H1 (cell line): ENCODE data around the gene ANKRD17. TPM values are rescaled to one million over a fixed set of nuclear protein-coding genes. Genes with fewer than 3 reads are reported as not detected.

Experiments
- CTCF ChIA-PET: fragments of 300-600 bp; sonication (Branson Sonifier 250); formaldehyde crosslinking; loops from one replicate; lab custom pipeline; 2021; ENCODE audit not compliant: partially characterized antibody; lab: Charles Lee
- POLR2A ChIA-PET: fragments of 300-600 bp; sonication (Branson Sonifier 250); formaldehyde crosslinking; loops from one replicate; lab custom pipeline; 2021; ENCODE audit warnings: inconsistent platforms; ENCODE audit not compliant: partially characterized antibody; lab: Charles Lee
- DNase-seq, 2 experiments: peaks; one replicate each; pipeline versions ENCODE4 v3.0.0 to v3.0.0-alpha.2; 2010 to 2022; ENCODE audit warnings: low spot score in 2 of 2, low read depth in 1 of 2, mixed read lengths in 1 of 2
- FAIRE-seq: peaks from 2 replicates; lab custom pipeline; 2011; peaks lifted over from hg19 to GRCh38; lab: Jason Lieb, UNC
- H2AFZ ChIP-seq: 2 replicates; pipeline ENCODE4 v1.8.1; 2012; ENCODE audit warnings: low read length, inconsistent platforms
- H2AK5ac ChIP-seq: 2 replicates; pipeline ENCODE4 v1.6.1; 2013; ENCODE audit warnings: low read depth, low read length
- H2BK120ac ChIP-seq: replicated peaks from 2 replicates; pipeline ENCODE3; 2013; ENCODE audit warnings: low read depth, low read length, inconsistent platforms
- H2BK12ac ChIP-seq: 2 replicates; pipeline ENCODE4 v1.6.1; 2013; ENCODE audit warnings: low read depth, low read length
- H2BK15ac ChIP-seq: 2 replicates; pipeline ENCODE4 v1.6.1; 2013; ENCODE audit warnings: low read length
- H2BK20ac ChIP-seq: 2 replicates; pipeline ENCODE4 v1.6.1; 2013; ENCODE audit warnings: low read length
- H2BK5ac ChIP-seq: 2 replicates; pipeline ENCODE4 v1.6.1; 2013; ENCODE audit warnings: low read depth, low read length
- H3K14ac ChIP-seq: 2 replicates; pipeline ENCODE4 v1.6.1; 2013; ENCODE audit warnings: inconsistent platforms; ENCODE audit not compliant: insufficient read length
- H3K18ac ChIP-seq: 2 replicates; pipeline ENCODE4 v1.6.1; 2013; ENCODE audit warnings: low read length; ENCODE audit errors: extremely low read depth
- H3K23ac ChIP-seq: 2 replicates; pipeline ENCODE4 v1.6.1; 2013; ENCODE audit warnings: inconsistent platforms; ENCODE audit not compliant: insufficient read length
- H3K23me2 ChIP-seq: 2 replicates; pipeline ENCODE4 v1.6.1; 2013; ENCODE audit warnings: low read depth, low read length
- H3K27ac ChIP-seq: 2 replicates; pipeline ENCODE4 v1.6.1; 2011; ENCODE audit warnings: low read depth, low read length, inconsistent platforms
- H3K27me3 ChIP-seq, 4 experiments: replicated peaks in 1 of 4; 1 replicate in 1 of 4; 2 replicates in 3 of 4; pipeline versions ENCODE4 v1.6.1 to v1.8.1; 2011 to 2013; ENCODE audit warnings: low read length in 3 of 4, mild to moderate bottlenecking in 3 of 4, inconsistent platforms in 2 of 4, mixed read lengths in 2 of 4, moderate library complexity in 1 of 4; ENCODE audit not compliant: control insufficient read depth in 3 of 4, insufficient read depth in 3 of 4; ENCODE audit errors: extremely low read depth in 1 of 4
- H3K36me3 ChIP-seq, 4 experiments: 2 replicates each; pipeline versions ENCODE4 v1.6.1 to v1.8.1; 2011 to 2013; ENCODE audit warnings: mild to moderate bottlenecking in 4 of 4, low read length in 3 of 4, moderate library complexity in 2 of 4, control low read depth in 1 of 4, inconsistent platforms in 1 of 4; ENCODE audit not compliant: insufficient read depth in 4 of 4, control insufficient read depth in 2 of 4
- H3K4ac ChIP-seq: replicated peaks from 2 replicates; pipeline ENCODE3; 2013; ENCODE audit warnings: low read length, low read depth, mixed read lengths, inconsistent platforms; ENCODE audit not compliant: insufficient read length
- H3K4me1 ChIP-seq, 4 experiments: replicated peaks in 1 of 4; 1 replicate in 1 of 4; 2 replicates in 3 of 4; pipeline versions ENCODE4 v1.6.1 to v1.8.1; 2011 to 2013; ENCODE audit warnings: low read length in 3 of 4, inconsistent platforms in 2 of 4, mixed read lengths in 1 of 4; ENCODE audit not compliant: insufficient read depth in 4 of 4, control insufficient read depth in 3 of 4
- H3K4me2 ChIP-seq, 2 experiments: 2 replicates each; pipeline versions ENCODE4 v1.6.1 to v1.8.1; 2011 to 2013; ENCODE audit warnings: low read depth in 2 of 2, low read length in 2 of 2, control low read depth in 1 of 2, inconsistent platforms in 1 of 2, mild to moderate bottlenecking in 1 of 2; ENCODE audit not compliant: insufficient read depth in 1 of 2
- H3K4me3 ChIP-seq, 4 experiments: fragments of 200-600, 300-600 bp in 1 of 4; sonication (generic), shearing (Covaris generic), sonication (Bioruptor Twin) in 1 of 4; 2 replicates each; pipeline versions ENCODE4 v1.5.1 to v1.8.1; 2011 to 2016; ENCODE audit warnings: low read length in 4 of 4, low read depth in 3 of 4, control low read depth in 2 of 4, inconsistent platforms in 2 of 4, mild to moderate bottlenecking in 2 of 4, mixed read lengths in 1 of 4, moderate library complexity in 1 of 4; ENCODE audit not compliant: insufficient read depth in 2 of 4; ENCODE audit errors: extremely low read depth in 1 of 4
- H3K56ac ChIP-seq: replicated peaks from 2 replicates; pipeline ENCODE3; 2013; ENCODE audit warnings: low read depth, mild to moderate bottlenecking, mixed read lengths, low read length, inconsistent platforms; ENCODE audit not compliant: insufficient read length
- H3K79me1 ChIP-seq: 2 replicates; pipeline ENCODE4 v1.6.1; 2013; ENCODE audit warnings: low read depth, low read length, control low read depth
- H3K79me2 ChIP-seq, 2 experiments: 2 replicates each; pipeline versions ENCODE4 v1.6.1 to v1.8.1; 2012 to 2013; ENCODE audit warnings: low read length in 2 of 2, mild to moderate bottlenecking in 2 of 2, inconsistent platforms in 1 of 2; ENCODE audit not compliant: insufficient read depth in 2 of 2, control insufficient read depth in 1 of 2
- H3K9ac ChIP-seq, 4 experiments: replicated peaks in 1 of 4; 1 replicate in 1 of 4; 2 replicates in 3 of 4; pipeline versions ENCODE4 v1.6.1 to v1.8.1; 2011 to 2013; ENCODE audit warnings: low read depth in 3 of 4, low read length in 3 of 4, control low read depth in 2 of 4, mild to moderate bottlenecking in 2 of 4, moderate library complexity in 2 of 4, inconsistent platforms in 1 of 4; ENCODE audit errors: extremely low read depth in 1 of 4
- H3K9me3 ChIP-seq, 2 experiments: 2 replicates each; pipeline versions ENCODE4 v1.6.1 to v1.8.1; 2012 to 2013; ENCODE audit warnings: mild to moderate bottlenecking in 2 of 2, moderate library complexity in 2 of 2, control low read depth in 1 of 2, inconsistent platforms in 1 of 2, low read depth in 1 of 2, low read length in 1 of 2, mixed read lengths in 1 of 2; ENCODE audit not compliant: insufficient read depth in 2 of 2
- H4K20me1 ChIP-seq, 2 experiments: replicated peaks in 1 of 2; 2 replicates each; pipeline versions ENCODE3 to v1.8.1; 2011 to 2013; ENCODE audit warnings: inconsistent platforms in 2 of 2, low read length in 2 of 2, mild to moderate bottlenecking in 1 of 2; ENCODE audit not compliant: insufficient read depth in 2 of 2, control insufficient read depth in 1 of 2
- H4K5ac ChIP-seq: 2 replicates; pipeline ENCODE4 v1.6.1; 2013; ENCODE audit warnings: low read length, low read depth, mixed read lengths, inconsistent platforms; ENCODE audit not compliant: insufficient read length
- H4K8ac ChIP-seq: 2 replicates; pipeline ENCODE4 v1.8.0; 2013; ENCODE audit warnings: mild to moderate bottlenecking, moderate library complexity, low read length, inconsistent platforms; ENCODE audit not compliant: insufficient read depth; ENCODE audit errors: extremely low read depth
- H4K91ac ChIP-seq: replicated peaks from 2 replicates; pipeline ENCODE3; 2013; ENCODE audit warnings: low read length, mixed read lengths, inconsistent platforms; ENCODE audit not compliant: insufficient read length
- ATF3 ChIP-seq: IDR thresholded peaks from 2 replicates; pipeline ENCODE4 v1.6.1; 2011; ENCODE audit warnings: low read depth, mild to moderate bottlenecking, low read length; ENCODE audit not compliant: insufficient read depth
- BACH1 ChIP-seq: IDR thresholded peaks from 2 replicates; pipeline ENCODE4 v1.6.1; 2012; ENCODE audit warnings: low read length, improper control_type of control experiment
- BCL11A ChIP-seq, 2 experiments: IDR thresholded peaks; one replicate each; pipeline ENCODE4 v1.6.1; 2011; ENCODE audit warnings: low read depth in 2 of 2, low read length in 2 of 2, mild to moderate bottlenecking in 2 of 2
- CTBP2 ChIP-seq: IDR thresholded peaks from 2 replicates; pipeline ENCODE4 v1.7.0; 2011; ENCODE audit warnings: borderline replicate concordance, mild to moderate bottlenecking, moderate library complexity, mixed read lengths, low read length; ENCODE audit not compliant: insufficient read depth, insufficient read length
- E2F6 ChIP-seq: IDR thresholded peaks from 2 replicates; pipeline ENCODE4 v1.6.1; 2012; ENCODE audit warnings: inconsistent platforms
- JUN ChIP-seq: IDR thresholded peaks from 2 replicates; pipeline ENCODE4 v1.6.1; 2011; ENCODE audit warnings: low read depth, mild to moderate bottlenecking, improper control_type of control experiment, low read length
- KDM4A ChIP-seq: IDR thresholded peaks from one replicate; pipeline ENCODE4 v1.7.1; 2012; ENCODE audit warnings: low read depth, mild to moderate bottlenecking, moderate library complexity, low read length, inconsistent platforms; ENCODE audit not compliant: severe bottlenecking
- KDM5A ChIP-seq: fragments of 200-600 bp; IDR thresholded peaks from 2 replicates; pipeline ENCODE4 v1.7.1; 2012; ENCODE audit warnings: mild to moderate bottlenecking, low read length, inconsistent platforms, mixed read lengths
- MAFK ChIP-seq: IDR thresholded peaks from 2 replicates; pipeline ENCODE4 v1.6.1; 2012; ENCODE audit warnings: low read depth, mild to moderate bottlenecking, improper control_type of control experiment, low read length
- POLR2AphosphoS5 ChIP-seq: IDR thresholded peaks from 2 replicates; pipeline ENCODE4 v1.6.1; 2011; ENCODE audit warnings: low read depth, low read length
- RXRA ChIP-seq: IDR thresholded peaks from 2 replicates; pipeline ENCODE4 v1.6.1; 2011; ENCODE audit warnings: low read depth, mild to moderate bottlenecking, low read length, moderate library complexity; ENCODE audit not compliant: insufficient read depth
- SIRT6 ChIP-seq: IDR thresholded peaks from one replicate; pipeline ENCODE4 v1.7.1; 2012; ENCODE audit warnings: low read length, inconsistent platforms
- SP1 ChIP-seq: IDR thresholded peaks from 2 replicates; pipeline ENCODE4 v1.6.1; 2011; ENCODE audit warnings: low read depth, low read length
- SP4 ChIP-seq: IDR thresholded peaks from 2 replicates; pipeline ENCODE4 v1.6.1; 2012; ENCODE audit warnings: low read length, inconsistent platforms
- WGBS, 2 experiments: shearing (Covaris generic) in 1 of 2; methylation state at CpG; one replicate each; pipeline versions ENCODE4 v1.1.6 to v1.1.7; 2013 to 2015; ENCODE audit warnings: low lambda C conversion rate in 2 of 2, mixed read lengths in 2 of 2, inconsistent platforms in 1 of 2, low coverage in 1 of 2, missing lambda C conversion rate in 1 of 2; ENCODE audit not compliant: insufficient replicate concordance in 2 of 2, insufficient coverage in 1 of 2, insufficient read length in 1 of 2; ENCODE audit errors: extremely low coverage in 1 of 2, missing lambda C conversion rate in 1 of 2; 5-methylcytosine and 5-hydroxymethylcytosine counted together
- polyA plus RNA-seq, 7 experiments: library from polyadenylated mRNA; depleted of rRNA in 3 of 7; stranded (reverse) in 5 of 7; unstranded in 2 of 7; fragments of >200 nt in 5 of 7; fragments of 200-250 nt in 2 of 7; gene quantifications; 1 replicate in 5 of 7; 2 replicates in 1 of 7; 4 replicates in 1 of 7; pipeline versions ENCODE4 v1.2.1 to v1.2.3, GENCODE V29; 2011 to 2013; ENCODE audit warnings: missing spikeins in 2 of 7, mixed read lengths in 2 of 7
- total RNA-seq: library from RNA; stranded (reverse); fragmentation: NEBNext Ultra II Directional; extraction: Animal tissue kit (Norgen Biotek cat#: 25700); gene quantifications from 2 replicates; pipeline ENCODE4 v1.2.1, GENCODE V29; 2021

ANKRD17 gene
- total and polyA plus RNA-seq, 2 of the 8 experiments (the other 6 are each of a cell fraction or from before 2014, with no cell fraction given): 42.4 to 93.7 TPM

DNA sequence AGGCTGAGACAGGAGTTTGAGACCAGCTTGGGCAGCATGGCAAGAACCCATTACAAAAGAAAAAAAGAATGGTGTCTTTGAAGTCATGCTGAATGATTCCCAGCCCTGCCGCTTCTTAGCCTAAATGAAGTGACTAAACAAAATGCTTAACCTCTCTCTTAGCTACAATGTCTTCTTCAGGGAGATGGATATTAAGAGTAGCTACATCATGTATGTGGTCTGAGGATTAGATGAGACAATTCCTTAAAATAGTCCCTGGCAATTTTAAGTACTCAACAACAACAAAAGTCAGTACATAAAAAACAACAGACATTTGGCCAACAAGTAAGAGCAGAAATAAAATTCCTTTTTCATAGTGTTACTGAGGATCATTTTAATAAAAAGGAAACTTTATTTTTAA lies 124.8 kb downstream of the ANKRD17 start:
- DNase-seq: no peak
- H3K4me2 ChIP-seq: no peak overlapping the region
- FAIRE-seq: no peak
- TF ChIP-seq KDM5A (no peak), BCL11A (IDR thresholded peaks at IDR 0.05; ENCODE audit: low read depth in 2 of 2, low read length in 2 of 2) (no peak), SP1 (no peak), BACH1 (no peak), JUN (no peak), ATF3 (no peak), KDM4A (no peak), E2F6 (no peak), RXRA (no peak), MAFK (no peak), CTBP2 (no peak), SIRT6 (no peak), SP4 (no peak), POLR2AphosphoS5 (no peak)

More for the DNA sequence above, 124.8 kb downstream of the ANKRD17 start:
- Histone ChIP-seq H3K27me3 (no peaks in the 10 kb centered on the region), H4K20me1 (peaks cover 2 to 3% of the 10 kb centered on the region in 2 experiments), H3K18ac (no peak overlapping the region), H4K8ac (no peak overlapping the region), H2BK120ac (no peak overlapping the region), H3K79me1 (no peaks in the 10 kb centered on the region), H4K5ac (no peak overlapping the region), H3K4me1 (no peaks in the 10 kb centered on the region), H3K27ac (no peak overlapping the region), H3K14ac (no peak overlapping the region), H2AK5ac (no peak overlapping the region), H3K56ac (no peak overlapping the region), H3K4me3 (no peak overlapping the region), H3K79me2 (peaks cover 0 to 2% of the 10 kb centered on the region in 2 experiments; a peak in 1 of 4 replicates), H2BK20ac (no peak overlapping the region), H2BK15ac (no peak overlapping the region), H3K23ac (no peak overlapping the region), H3K9ac (no peak overlapping the region; a peak in 1 of 7 replicates), H3K23me2 (no peaks in the 10 kb centered on the region), H2BK12ac (no peak overlapping the region), H3K36me3 (peaks cover 3 to 58% (median 13%) of the 10 kb centered on the region in 4 experiments), H4K91ac (no peak overlapping the region), H2AFZ (no peak overlapping the region), H2BK5ac (no peak overlapping the region), H3K4ac (no peak overlapping the region), H3K9me3 (no peaks in the 10 kb centered on the region)
- ChIA-PET POLR2A (interaction anchor here (0.7 kb wide), 1 partner anchor 14 kb away, joined by 4 read pairs; no protein-coding TSS in a partner anchor), CTCF (interaction anchor here (1.0 kb wide), 1 partner anchor 89 kb away, joined by 3 read pairs; no protein-coding TSS in a partner anchor)
- 87% methylated on average over 1 of the region's 1 CpG; no CpG with 5 or more reads in 1 of the 2 experiments for WGBS, 2 experiments
